GM19395 (cell line): ENCODE data around the gene SBNO1.
A peak's percentile ranks its signal among the peaks of the same experiment; 100 is the strongest.
"Not testable (repeated sequence)": the region's sequence is repeated elsewhere in the genome, so short reads cannot be mapped to it uniquely, and the experiment has no call there.

Experiments used
- ATAC-seq: cut with Tn5 transposase; IDR thresholded peaks from one replicate; pipeline ENCODE4 v1.9.1; 2021; ENCODE audit warnings: mild to moderate bottlenecking, moderate library complexity; ENCODE audit not compliant: unreplicated experiment

Gene SBNO1

GRCh38 chr12:123389560-123390351 lies 25.1 kb upstream of the SBNO1 start:
- ATAC-seq: no peak

- peak; percentile 11 for ATAC-seq
These were observed 24.4 kb upstream of the SBNO1 start for GRCh38 chr12:123388951-123389559.

- ATAC-seq: peak; percentile 30
These were observed 23.7 kb upstream of the SBNO1 start for GRCh38 chr12:123388177-123388950.

GRCh38 chr12:123387508-123388176 lies 23.0 kb upstream of the SBNO1 start:
- ATAC-seq: no peak

- ATAC-seq: not testable (repeated sequence)
These were observed 20.9 kb upstream of the SBNO1 start for GRCh38 chr12:123385536-123385935.

GRCh38 chr12:123384994-123385376 lies 20.3 kb upstream of the SBNO1 start:
- ATAC-seq: no peak

- ATAC-seq: peak; percentile 1
These were observed 19.8 kb upstream of the SBNO1 start for GRCh38 chr12:123384318-123384993.

- no peak for ATAC-seq
These were observed 18.0 kb upstream of the SBNO1 start for GRCh38 chr12:123382684-123383083.

- ATAC-seq: no peak
These were observed 14.7 kb upstream of the SBNO1 start for GRCh38 chr12:123379391-123379790.

- not testable (repeated sequence) for ATAC-seq
These were observed 7.8 kb upstream of the SBNO1 start for GRCh38 chr12:123372415-123372814.

- not testable (repeated sequence) for ATAC-seq
These were observed 7.2 kb upstream of the SBNO1 start for GRCh38 chr12:123371667-123372368.

GRCh38 chr12:123369229-123369628 lies 4.6 kb upstream of the SBNO1 start:
- ATAC-seq: no peak

GRCh38 chr12:123368431-123368830 lies 3.8 kb upstream of the SBNO1 start:
- not testable (repeated sequence) for ATAC-seq

GRCh38 chr12:123367511-123367910 lies 2.9 kb upstream of the SBNO1 start:
- ATAC-seq: no peak

- peak; percentile 74 for ATAC-seq
These were observed 624 bp upstream of the SBNO1 start for GRCh38 chr12:123365025-123365917.

- ATAC-seq: peak; percentile 9
These were observed 711 bp downstream of the SBNO1 start for GRCh38 chr12:123363740-123364531.

GRCh38 chr12:123363390-123363739 lies 1.3 kb downstream of the SBNO1 start:
- no peak for ATAC-seq

GRCh38 chr12:123358035-123358434 lies 6.6 kb downstream of the SBNO1 start:
- no peak for ATAC-seq
